ENCODE measurements around the gene RTP2. TPM values are rescaled to one million over a fixed set of nuclear protein-coding genes. Genes with fewer than 3 reads are reported as not detected.

Gene RTP2
- total RNA-seq, 2 experiments from 2014 or later = not detected

DNA sequence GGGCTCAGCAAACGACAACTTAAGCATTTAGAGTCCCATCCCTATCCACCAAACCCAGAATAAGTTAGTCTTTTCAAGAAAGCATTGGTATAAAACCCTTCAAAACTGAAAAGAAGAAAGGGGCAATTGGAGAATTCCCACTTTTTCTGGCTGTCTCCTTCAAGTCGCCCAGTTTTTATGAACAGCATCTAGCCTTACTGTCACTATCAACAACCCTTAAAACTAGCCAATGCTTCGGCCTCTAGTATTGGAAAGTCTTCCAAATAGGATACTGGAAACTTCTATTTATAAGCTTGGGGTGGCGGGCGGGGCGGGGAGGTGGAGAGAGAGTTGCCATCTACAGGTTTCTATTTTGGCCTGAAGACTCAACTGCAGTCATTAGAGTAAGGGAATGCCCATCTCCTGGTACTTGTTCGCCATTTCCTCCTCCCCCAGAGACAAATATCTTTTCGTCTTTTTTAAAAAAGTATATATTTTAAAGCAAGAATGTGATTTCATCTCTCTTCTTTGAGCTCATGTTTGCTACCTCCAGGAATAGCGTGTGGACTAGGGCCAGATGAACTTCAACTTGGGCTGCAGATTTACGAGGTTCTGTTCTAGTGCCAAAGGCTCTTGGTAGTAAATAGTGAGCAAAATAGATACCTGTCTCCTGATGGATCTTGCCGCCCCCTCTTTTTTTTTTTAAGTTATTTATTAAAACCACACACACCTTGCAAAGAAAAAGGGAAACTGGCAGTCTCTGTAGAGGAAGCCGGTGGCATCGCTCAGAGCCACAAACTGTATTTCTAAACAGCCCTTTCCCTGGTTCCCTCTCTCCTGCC is 40.2 kb upstream of the RTP2 start:
- no peaks in the 10 kb centered on the region for H3K27me3 ChIP-seq (ENCODE audit: control insufficient read depth in 1 of 2, insufficient read depth in 2 of 2, low read length in 2 of 2)
- H3K4me1 Mint-ChIP-seq (ENCODE audit: low read depth) = peaks cover 75% of the 10 kb centered on the region
- ATAC-seq (ENCODE audit: poor library complexity) (no peak), DNase-seq (peak in 5 of 14 experiments; percentile 12 to 58 (median 56))
- peak overlapping the region; percentile 96 for H3K4me3 ChIP-seq (ENCODE audit: low read length)
- intact Hi-C loops (cut with DNase I, micrococcal nuclease) = loop anchor here (1.0 to 10.0 kb wide), 12 partner anchors 176 to 1585 kb away; no protein-coding TSS in a partner anchor
- H3K9me3 Mint-ChIP-seq = no peaks in the 10 kb centered on the region
- no peaks in the 10 kb centered on the region for H3K9me3 ChIP-seq (ENCODE audit: control insufficient read depth in 1 of 2, insufficient read depth in 1 of 2, low read length in 2 of 2)
- ChIA-PET POLR2A (interaction anchor here (1.0 to 2.5 kb wide), 10 partner anchors 232 to 1390 kb away, joined by 3 to 13 read pairs (median 4); no protein-coding TSS in a partner anchor), CTCF (interaction anchor here (0.9 to 1.8 kb wide), 3 partner anchors 235 to 1211 kb away, joined by 3 to 9 read pairs (median 3); no protein-coding TSS in a partner anchor)
- peak overlapping the region; percentile 100 for H3K4me3 Mint-ChIP-seq
- TF ChIP-seq, protein P1, sequence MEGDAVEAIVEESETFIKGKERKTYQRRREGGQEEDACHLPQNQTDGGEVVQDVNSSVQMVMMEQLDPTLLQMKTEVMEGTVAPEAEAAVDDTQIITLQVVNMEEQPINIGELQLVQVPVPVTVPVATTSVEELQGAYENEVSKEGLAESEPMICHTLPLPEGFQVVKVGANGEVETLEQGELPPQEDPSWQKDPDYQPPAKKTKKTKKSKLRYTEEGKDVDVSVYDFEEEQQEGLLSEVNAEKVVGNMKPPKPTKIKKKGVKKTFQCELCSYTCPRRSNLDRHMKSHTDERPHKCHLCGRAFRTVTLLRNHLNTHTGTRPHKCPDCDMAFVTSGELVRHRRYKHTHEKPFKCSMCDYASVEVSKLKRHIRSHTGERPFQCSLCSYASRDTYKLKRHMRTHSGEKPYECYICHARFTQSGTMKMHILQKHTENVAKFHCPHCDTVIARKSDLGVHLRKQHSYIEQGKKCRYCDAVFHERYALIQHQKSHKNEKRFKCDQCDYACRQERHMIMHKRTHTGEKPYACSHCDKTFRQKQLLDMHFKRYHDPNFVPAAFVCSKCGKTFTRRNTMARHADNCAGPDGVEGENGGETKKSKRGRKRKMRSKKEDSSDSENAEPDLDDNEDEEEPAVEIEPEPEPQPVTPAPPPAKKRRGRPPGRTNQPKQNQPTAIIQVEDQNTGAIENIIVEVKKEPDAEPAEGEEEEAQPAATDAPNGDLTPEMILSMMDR (IDR thresholded peaks at IDR 0.05) = peak; percentile 9
- no peaks in the 10 kb centered on the region for H3K27me3 Mint-ChIP-seq
- peak overlapping the region; percentile 99 for H3K27ac Mint-ChIP-seq
- H3K36me3 ChIP-seq (ENCODE audit: insufficient read depth, low read length) = no peaks in the 10 kb centered on the region
- peaks cover 61% of the 10 kb centered on the region for H3K4me1 ChIP-seq (ENCODE audit: insufficient read depth, low read length)
- peak overlapping the region; percentile 21 to 46 for H3K27ac ChIP-seq (ENCODE audit: low read depth in 1 of 2, low read length in 2 of 2)
- H3K36me3 Mint-ChIP-seq (ENCODE audit: low read depth) = peaks cover 48% of the 10 kb centered on the region

- ChIA-PET CTCF (interaction anchor here (0.7 to 4.4 kb wide), 35 partner anchors 8 to 1614 kb away, joined by 3 to 80 read pairs (median 5); partner anchors contain the start of gene LPP), POLR2A (interaction anchor here (0.6 to 4.2 kb wide), 15 partner anchors 11 to 1583 kb away, joined by 3 to 54 read pairs (median 5); partner anchors contain the start of gene LPP)
- H3K27ac Mint-ChIP-seq = peak overlapping the region; percentile 99
- Histone ChIP-seq H3K4me1 (ENCODE audit: insufficient read depth, low read length) (peaks cover 66% of the 10 kb centered on the region), H3K36me3 (ENCODE audit: insufficient read depth, low read length) (no peaks in the 10 kb centered on the region), H3K9me3 (ENCODE audit: control insufficient read depth in 1 of 2, insufficient read depth in 1 of 2, low read length in 2 of 2) (no peaks in the 10 kb centered on the region), H3K27ac (ENCODE audit: low read depth in 1 of 2, low read length in 2 of 2) (peak overlapping the region; percentile 18 to 43), H3K4me3 (ENCODE audit: low read length) (peak overlapping the region; percentile 96), H3K27me3 (ENCODE audit: control insufficient read depth in 1 of 2, insufficient read depth in 2 of 2, low read length in 2 of 2) (no peaks in the 10 kb centered on the region)
- intact Hi-C loops (cut with DNase I, micrococcal nuclease) = loop anchor here (1.0 to 10.0 kb wide), 13 partner anchors 177 to 1586 kb away; no protein-coding TSS in a partner anchor
- no peaks in the 10 kb centered on the region for H3K27me3 Mint-ChIP-seq
- TF ChIP-seq, protein P1 (IDR thresholded peaks at IDR 0.05) = peak; percentile 97
- H3K9me3 Mint-ChIP-seq = no peaks in the 10 kb centered on the region
- H3K36me3 Mint-ChIP-seq (ENCODE audit: low read depth) = peaks cover 54% of the 10 kb centered on the region
- peak overlapping the region; percentile 100 for H3K4me3 Mint-ChIP-seq
- H3K4me1 Mint-ChIP-seq (ENCODE audit: low read depth) = peaks cover 72% of the 10 kb centered on the region
- peak; percentile 7 for ATAC-seq (ENCODE audit: poor library complexity)
- DNase-seq = peak; percentile 61 to 88 (median 70)
Measured at GRCh38 chr3:187741403-187742350, 39.3 kb upstream of the RTP2 start.

Measured in CD4-positive, alpha-beta T cell (primary cell).